Measurements from ENCODE around the gene MRPL53.

DNA sequence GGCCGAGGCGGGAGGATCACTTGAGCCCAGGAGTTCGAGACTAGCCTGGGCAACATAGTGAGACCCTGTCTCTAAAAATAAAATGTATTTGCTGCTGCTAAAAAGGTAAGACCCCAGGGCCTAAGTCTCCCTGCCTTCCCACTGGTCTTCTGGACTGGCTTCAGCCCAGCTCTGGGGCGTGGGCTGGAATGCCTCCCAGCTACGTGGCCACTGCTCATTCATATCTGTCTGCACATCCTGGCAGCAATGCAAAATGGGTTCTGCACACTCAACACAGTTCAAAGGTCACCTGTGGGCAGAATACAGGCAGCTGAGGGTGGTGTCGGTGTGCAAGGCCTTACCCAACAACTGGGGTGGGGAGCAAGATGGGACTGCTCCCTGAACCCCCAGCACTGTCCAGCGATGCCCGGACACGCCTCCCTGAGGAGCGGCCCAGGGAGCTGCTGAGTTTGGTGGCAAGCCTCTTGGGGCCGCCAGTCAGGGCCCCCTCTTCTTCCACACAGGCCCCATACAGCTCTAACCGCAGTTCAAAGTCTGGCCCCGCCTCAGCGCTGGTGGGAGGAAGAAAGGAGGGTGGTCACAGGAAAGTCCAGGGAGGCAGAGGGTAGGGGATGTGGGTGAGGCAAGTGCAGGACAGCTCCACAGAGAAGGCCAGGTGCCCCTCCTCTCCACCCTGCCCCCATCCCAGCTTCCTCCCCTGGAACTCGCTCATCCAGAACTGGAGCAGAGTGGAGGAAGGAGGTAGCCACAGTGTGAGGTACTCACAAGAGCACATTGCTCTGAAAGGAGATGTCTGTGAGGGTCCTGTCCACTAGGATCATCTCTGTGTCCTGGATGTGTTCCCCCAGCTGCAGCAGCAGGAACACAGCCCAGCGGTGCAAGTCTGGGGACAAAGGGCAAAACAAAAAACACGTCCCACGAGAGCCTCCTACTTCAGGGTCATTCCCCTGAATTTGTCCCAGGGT lies 42.7 kb downstream of the MRPL53 start:
- TF ChIP-seq, protein P1, sequence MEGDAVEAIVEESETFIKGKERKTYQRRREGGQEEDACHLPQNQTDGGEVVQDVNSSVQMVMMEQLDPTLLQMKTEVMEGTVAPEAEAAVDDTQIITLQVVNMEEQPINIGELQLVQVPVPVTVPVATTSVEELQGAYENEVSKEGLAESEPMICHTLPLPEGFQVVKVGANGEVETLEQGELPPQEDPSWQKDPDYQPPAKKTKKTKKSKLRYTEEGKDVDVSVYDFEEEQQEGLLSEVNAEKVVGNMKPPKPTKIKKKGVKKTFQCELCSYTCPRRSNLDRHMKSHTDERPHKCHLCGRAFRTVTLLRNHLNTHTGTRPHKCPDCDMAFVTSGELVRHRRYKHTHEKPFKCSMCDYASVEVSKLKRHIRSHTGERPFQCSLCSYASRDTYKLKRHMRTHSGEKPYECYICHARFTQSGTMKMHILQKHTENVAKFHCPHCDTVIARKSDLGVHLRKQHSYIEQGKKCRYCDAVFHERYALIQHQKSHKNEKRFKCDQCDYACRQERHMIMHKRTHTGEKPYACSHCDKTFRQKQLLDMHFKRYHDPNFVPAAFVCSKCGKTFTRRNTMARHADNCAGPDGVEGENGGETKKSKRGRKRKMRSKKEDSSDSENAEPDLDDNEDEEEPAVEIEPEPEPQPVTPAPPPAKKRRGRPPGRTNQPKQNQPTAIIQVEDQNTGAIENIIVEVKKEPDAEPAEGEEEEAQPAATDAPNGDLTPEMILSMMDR (conservative IDR thresholded peaks at IDR 0.05; ENCODE audit: low read depth, low read length), result no peak
- TF ChIP-seq FOS (IDR thresholded peaks at IDR 0.05; ENCODE audit: low read depth, low read length), result no peak
- TF ChIP-seq, protein P2, sequence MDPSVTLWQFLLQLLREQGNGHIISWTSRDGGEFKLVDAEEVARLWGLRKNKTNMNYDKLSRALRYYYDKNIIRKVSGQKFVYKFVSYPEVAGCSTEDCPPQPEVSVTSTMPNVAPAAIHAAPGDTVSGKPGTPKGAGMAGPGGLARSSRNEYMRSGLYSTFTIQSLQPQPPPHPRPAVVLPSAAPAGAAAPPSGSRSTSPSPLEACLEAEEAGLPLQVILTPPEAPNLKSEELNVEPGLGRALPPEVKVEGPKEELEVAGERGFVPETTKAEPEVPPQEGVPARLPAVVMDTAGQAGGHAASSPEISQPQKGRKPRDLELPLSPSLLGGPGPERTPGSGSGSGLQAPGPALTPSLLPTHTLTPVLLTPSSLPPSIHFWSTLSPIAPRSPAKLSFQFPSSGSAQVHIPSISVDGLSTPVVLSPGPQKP (IDR thresholded peaks at IDR 0.05; ENCODE audit: borderline replicate concordance, low read depth, low read length), result no peak
- TF ChIP-seq MXI1 (IDR thresholded peaks at IDR 0.05; ENCODE audit: borderline replicate concordance, low read depth, low read length), result no peak
- TF ChIP-seq POLR2A (IDR thresholded peaks at IDR 0.05; ENCODE audit: low read depth, low read length), result no peak
- TF ChIP-seq RAD21 (IDR thresholded peaks at IDR 0.05; ENCODE audit: low read length), result no peak
- no peak for TF ChIP-seq RFX5 (IDR thresholded peaks at IDR 0.05; ENCODE audit: low read depth, low read length)
- no peak for TF ChIP-seq MAZ (IDR thresholded peaks at IDR 0.05; ENCODE audit: borderline replicate concordance, low read depth, low read length)
- TF ChIP-seq BHLHE40 (IDR thresholded peaks at IDR 0.05; ENCODE audit: low read depth, low read length), result no peak
- TF ChIP-seq RCOR1 (IDR thresholded peaks at IDR 0.05; ENCODE audit: insufficient replicate concordance, low read length), result no peak
